Measurements from ENCODE around the gene PRSS36.
A peak's percentile ranks its signal among the peaks of the same experiment; 100 is the strongest.

Gene PRSS36

GRCh38 chr16:31143011-31143693 is 6.7 kb downstream of the PRSS36 start:
- CTCF ChIA-PET = interaction anchor here (0.6 to 3.0 kb wide), 33 partner anchors 8 to 261 kb away, joined by 3 to 24 read pairs (median 4); partner anchors contain the start of genes HSD3B7, KAT8, ZNF646 and ZNF668
- Histone ChIP-seq H3K27ac (ENCODE audit: extremely low read depth, low read depth, low read length) (no peak overlapping the region; the same call in 1 of the 2 replicates), H3K4me1 (ENCODE audit: control insufficient read depth, insufficient read depth, low read length) (no peaks in the 10 kb centered on the region; the same call in 1 of the 2 replicates), H3K9me3 (ENCODE audit: control insufficient read depth, insufficient read depth, low read depth, low read length) (no peaks in the 10 kb centered on the region), H3K4me3 (ENCODE audit: low read depth, low read length) (no peak overlapping the region), H3K36me3 (ENCODE audit: control insufficient read depth in 2 of 2, insufficient read depth in 1 of 2, low read length in 2 of 2) (no peaks in the 10 kb centered on the region)
- POLR2A ChIA-PET = interaction anchor here (0.6 to 4.8 kb wide), 15 partner anchors 15 to 730 kb away, joined by 3 to 107 read pairs (median 6); partner anchors contain the start of genes BCKDK, FUS, HSD3B7 and KAT8
- TF ChIP-seq ZNF473 (tag by site-specific recombination; IDR thresholded peaks at IDR 0.05) = no peak
- peak; percentile 24; the same call in 1 of the 2 replicates for TF ChIP-seq KLF9 (tag by site-specific recombination; IDR thresholded peaks at IDR 0.05; ENCODE audit: low read depth)
- TF ChIP-seq ZNF561 (tag by site-specific recombination; IDR thresholded peaks at IDR 0.05; ENCODE audit: borderline replicate concordance) = no peak
- TF ChIP-seq ZBTB11 (tag by site-specific recombination; conservative IDR thresholded peaks at IDR 0.05; ENCODE audit: low read depth) = no peak
- no peak for TF ChIP-seq RBAK (tag by site-specific recombination; IDR thresholded peaks at IDR 0.05)
- no peak for TF ChIP-seq ZBTB7A (tag by site-specific recombination; IDR thresholded peaks at IDR 0.05; ENCODE audit: low read depth)
- TF ChIP-seq ZNF555 (tag by site-specific recombination; conservative IDR thresholded peaks at IDR 0.05) = no peak
- TF ChIP-seq PATZ1 (tag by site-specific recombination; IDR thresholded peaks at IDR 0.05) = peak; percentile 60
- no peak for TF ChIP-seq ZNF692 (tag by site-specific recombination; IDR thresholded peaks at IDR 0.05)
- TF ChIP-seq SP2 (tag by site-specific recombination; IDR thresholded peaks at IDR 0.05) = peak; percentile 34
- no peak for TF ChIP-seq KLF1 (tag by site-specific recombination; IDR thresholded peaks at IDR 0.05)
- no peak for TF ChIP-seq ZNF48 (tag by site-specific recombination; IDR thresholded peaks at IDR 0.05)
- TF ChIP-seq ZNF366 (tag by site-specific recombination; conservative IDR thresholded peaks at IDR 0.05) = no peak
- TF ChIP-seq ZNF654 (tag by site-specific recombination; IDR thresholded peaks at IDR 0.05; ENCODE audit: low read depth) = no peak
- no peak for TF ChIP-seq ZNF792 (tag by site-specific recombination; IDR thresholded peaks at IDR 0.05)
